ENCODE results near the gene RBFOX2.

GRCh38 chr22:35783943-35784614, 244.5 kb downstream of the RBFOX2 start:
- TF ChIP-seq CTCF (IDR thresholded peaks at IDR 0.05) (no peak), POLR2A (IDR thresholded peaks at IDR 0.05) (no peak)

All from breast epithelium (tissue), 3 donors.